ENCODE measurements around the gene CCDC34. TPM values are rescaled to one million over a fixed set of nuclear protein-coding genes. Genes with fewer than 3 reads are reported as not detected.

CCDC34 gene
- total RNA-seq, 6 experiments from 2014 or later: 7.9 to 18.7 (median 13.9) TPM

DNA sequence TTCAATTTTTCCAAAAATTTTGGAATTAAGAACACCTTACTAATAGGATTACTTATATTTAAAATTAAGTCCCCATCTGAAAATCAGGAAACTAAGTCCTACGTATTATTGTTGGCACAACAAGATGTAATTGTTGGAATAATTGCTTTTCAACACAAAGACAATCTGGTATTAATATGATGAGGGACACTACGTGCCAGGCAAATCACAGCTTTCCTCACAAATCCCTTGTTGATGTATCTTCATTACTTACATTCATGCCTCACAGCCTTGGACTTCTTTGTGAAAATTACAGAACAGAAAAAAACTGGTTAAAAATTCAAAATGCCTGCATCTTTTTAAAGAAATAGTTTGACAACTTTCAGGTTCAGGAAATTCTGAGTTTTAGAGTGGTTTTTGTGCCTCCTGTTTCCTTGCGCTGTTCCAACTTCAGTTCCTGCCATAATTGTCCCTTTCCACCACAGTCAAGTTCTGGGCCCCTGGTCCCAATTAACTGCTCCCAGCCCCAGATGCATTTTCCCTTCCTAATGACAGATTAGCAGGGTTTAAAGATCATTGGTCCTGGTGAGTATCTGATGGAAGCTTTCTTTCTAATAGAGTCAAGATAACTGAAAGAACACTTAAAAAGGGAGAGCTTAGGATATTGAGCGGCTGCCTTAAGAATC is 23.3 kb upstream of the CCDC34 start:
- Mint-ChIP-seq H3K9me3 (no peaks in the 10 kb centered on the region), H3K4me1 (ENCODE audit: low read depth) (peaks cover 80% of the 10 kb centered on the region), H3K27ac (no peak overlapping the region), H3K4me3 (no peak overlapping the region), H3K27me3 (ENCODE audit: insufficient read depth) (peaks cover 2% of the 10 kb centered on the region; the same call in 1 of the 2 replicates), H3K36me3 (ENCODE audit: low read depth) (0 out of 2 replicates have a peak, but pooled peaks cover 7% of the 10 kb centered on the region)
- no peak for DNase-seq
- TF ChIP-seq, protein P1, sequence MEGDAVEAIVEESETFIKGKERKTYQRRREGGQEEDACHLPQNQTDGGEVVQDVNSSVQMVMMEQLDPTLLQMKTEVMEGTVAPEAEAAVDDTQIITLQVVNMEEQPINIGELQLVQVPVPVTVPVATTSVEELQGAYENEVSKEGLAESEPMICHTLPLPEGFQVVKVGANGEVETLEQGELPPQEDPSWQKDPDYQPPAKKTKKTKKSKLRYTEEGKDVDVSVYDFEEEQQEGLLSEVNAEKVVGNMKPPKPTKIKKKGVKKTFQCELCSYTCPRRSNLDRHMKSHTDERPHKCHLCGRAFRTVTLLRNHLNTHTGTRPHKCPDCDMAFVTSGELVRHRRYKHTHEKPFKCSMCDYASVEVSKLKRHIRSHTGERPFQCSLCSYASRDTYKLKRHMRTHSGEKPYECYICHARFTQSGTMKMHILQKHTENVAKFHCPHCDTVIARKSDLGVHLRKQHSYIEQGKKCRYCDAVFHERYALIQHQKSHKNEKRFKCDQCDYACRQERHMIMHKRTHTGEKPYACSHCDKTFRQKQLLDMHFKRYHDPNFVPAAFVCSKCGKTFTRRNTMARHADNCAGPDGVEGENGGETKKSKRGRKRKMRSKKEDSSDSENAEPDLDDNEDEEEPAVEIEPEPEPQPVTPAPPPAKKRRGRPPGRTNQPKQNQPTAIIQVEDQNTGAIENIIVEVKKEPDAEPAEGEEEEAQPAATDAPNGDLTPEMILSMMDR (IDR thresholded peaks at IDR 0.05): no peak

DNA sequence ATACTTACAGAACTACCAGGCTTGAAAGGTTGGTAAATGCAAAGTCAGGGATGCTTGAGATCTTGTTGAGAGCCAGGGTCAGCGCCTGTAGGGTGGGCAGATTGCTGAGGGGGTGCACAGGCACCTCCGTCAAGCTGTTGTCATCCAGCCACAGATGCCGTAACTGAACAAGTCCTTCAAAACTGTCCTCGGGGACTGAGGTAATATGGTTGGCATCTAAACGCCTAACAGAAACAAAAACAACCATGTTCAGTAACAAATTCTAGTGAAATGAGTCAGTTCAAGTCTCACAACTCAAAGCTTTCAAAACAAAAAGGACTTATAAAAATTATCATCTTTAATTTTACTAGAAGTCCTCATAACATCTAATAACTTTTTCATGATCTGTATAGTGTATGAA is 22.2 kb upstream of the CCDC34 start:
- Mint-ChIP-seq H3K36me3 (ENCODE audit: low read depth) (0 out of 2 replicates have a peak, but pooled peaks cover 7% of the 10 kb centered on the region), H3K27me3 (ENCODE audit: insufficient read depth) (peaks cover 2% of the 10 kb centered on the region; the same call in 1 of the 2 replicates), H3K9me3 (no peaks in the 10 kb centered on the region), H3K27ac (peak overlapping the region; percentile 89), H3K4me1 (ENCODE audit: low read depth) (peaks cover 69% of the 10 kb centered on the region), H3K4me3 (peak overlapping the region; percentile 83)
- TF ChIP-seq, protein P1 (IDR thresholded peaks at IDR 0.05): no peak
- DNase-seq: peak; percentile 74

DNA sequence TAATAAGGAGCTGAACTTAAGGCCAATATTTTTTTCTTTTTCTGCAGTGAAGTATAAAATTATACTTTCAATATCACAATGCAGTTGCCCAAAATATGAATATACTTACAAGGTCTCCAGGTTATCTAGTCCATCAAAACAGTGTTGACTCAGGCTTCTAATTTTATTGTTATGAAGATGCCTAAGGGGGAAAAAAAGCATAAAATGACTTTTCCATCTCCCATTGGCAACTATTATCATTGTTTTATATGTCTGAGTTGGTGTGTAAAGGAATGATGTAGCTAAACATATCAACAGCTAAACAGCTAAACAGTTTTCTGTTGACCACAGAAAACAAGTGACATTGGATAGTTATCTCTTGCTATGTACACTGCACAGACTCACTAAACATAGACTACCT is 21.2 kb upstream of the CCDC34 start:
- 0 out of 2 replicates have a peak, but pooled peaks cover 7% of the 10 kb centered on the region for H3K36me3 Mint-ChIP-seq (ENCODE audit: low read depth)
- H3K9me3 Mint-ChIP-seq: no peaks in the 10 kb centered on the region
- no peak overlapping the region; the same call in 1 of the 2 replicates for H3K4me3 Mint-ChIP-seq
- DNase-seq: no peak
- H3K4me1 Mint-ChIP-seq (ENCODE audit: low read depth): peaks cover 59% of the 10 kb centered on the region
- H3K27ac Mint-ChIP-seq: peak overlapping the region; percentile 89; the same call in 1 of the 2 replicates
- peaks cover 2% of the 10 kb centered on the region; the same call in 1 of the 2 replicates for H3K27me3 Mint-ChIP-seq (ENCODE audit: insufficient read depth)
- TF ChIP-seq, protein P1 (IDR thresholded peaks at IDR 0.05): no peak

DNA sequence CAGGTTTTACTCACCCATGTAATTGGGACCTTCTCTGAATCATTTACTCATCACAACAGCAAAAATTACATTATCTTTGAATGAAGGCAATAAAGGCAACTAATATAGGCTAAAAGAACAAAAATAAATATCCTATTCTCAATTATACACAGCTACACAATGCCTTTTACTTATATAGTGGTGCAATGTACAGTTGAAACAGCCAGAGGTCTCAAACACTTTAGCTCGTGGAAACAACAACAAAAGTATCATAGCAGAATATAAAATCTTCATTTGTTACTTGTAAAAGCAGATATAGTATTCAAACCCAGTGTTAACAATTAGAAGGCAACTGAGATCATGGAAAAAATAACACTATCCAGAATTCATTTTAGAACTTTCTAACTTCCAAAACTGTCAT is 20.6 kb upstream of the CCDC34 start:
- Mint-ChIP-seq H3K27me3 (ENCODE audit: insufficient read depth) (peaks cover 2% of the 10 kb centered on the region; the same call in 1 of the 2 replicates), H3K4me3 (no peak overlapping the region), H3K36me3 (ENCODE audit: low read depth) (0 out of 2 replicates have a peak, but pooled peaks cover 7% of the 10 kb centered on the region), H3K4me1 (ENCODE audit: low read depth) (peaks cover 53% of the 10 kb centered on the region), H3K9me3 (no peaks in the 10 kb centered on the region), H3K27ac (no peak overlapping the region)
- DNase-seq: no peak
- TF ChIP-seq, protein P1 (IDR thresholded peaks at IDR 0.05): 0 out of 2 replicates have a peak, but pooled peaks have one; percentile 30

DNA sequence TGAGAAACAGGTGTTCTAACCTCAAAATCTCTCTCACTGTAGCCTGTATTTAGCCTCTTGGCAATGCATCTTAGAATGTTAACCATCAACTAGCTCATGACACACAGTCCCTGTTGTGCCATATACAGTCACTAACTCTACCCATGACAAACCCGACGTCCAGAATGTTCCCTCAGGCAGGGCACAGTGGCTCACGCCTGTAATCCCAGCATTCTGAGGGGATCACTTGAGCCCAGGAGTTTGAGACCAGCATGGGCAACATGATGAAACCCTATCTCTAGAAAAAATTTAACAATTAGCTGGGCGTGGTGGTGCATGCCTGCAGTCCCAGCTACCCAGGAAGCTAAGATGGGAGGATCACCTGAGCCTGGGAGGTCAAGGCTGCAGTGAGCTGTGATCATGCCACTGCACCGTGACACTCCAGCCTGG is 18.2 kb upstream of the CCDC34 start:
- Mint-ChIP-seq H3K27ac (no peak overlapping the region), H3K4me1 (ENCODE audit: low read depth) (peaks cover 31% of the 10 kb centered on the region), H3K36me3 (ENCODE audit: low read depth) (peaks cover 7% of the 10 kb centered on the region; the same call in 1 of the 2 replicates), H3K4me3 (no peak overlapping the region), H3K9me3 (no peaks in the 10 kb centered on the region), H3K27me3 (ENCODE audit: insufficient read depth) (peaks cover 2% of the 10 kb centered on the region; the same call in 1 of the 2 replicates)
- TF ChIP-seq, protein P1 (IDR thresholded peaks at IDR 0.05): no peak
- no peak for DNase-seq
